NCI-H82 treated with DMSO at 0.1 percent for 48 hours (cell line): ENCODE measurements around the gene AGBL1.

ENCODE experiments used
- DNase-seq: peaks from one replicate; lab custom pipeline; 2025; ENCODE audit not compliant: unreplicated experiment; lab: John Stamatoyannopoulos, UW

The AGBL1 gene

DNA sequence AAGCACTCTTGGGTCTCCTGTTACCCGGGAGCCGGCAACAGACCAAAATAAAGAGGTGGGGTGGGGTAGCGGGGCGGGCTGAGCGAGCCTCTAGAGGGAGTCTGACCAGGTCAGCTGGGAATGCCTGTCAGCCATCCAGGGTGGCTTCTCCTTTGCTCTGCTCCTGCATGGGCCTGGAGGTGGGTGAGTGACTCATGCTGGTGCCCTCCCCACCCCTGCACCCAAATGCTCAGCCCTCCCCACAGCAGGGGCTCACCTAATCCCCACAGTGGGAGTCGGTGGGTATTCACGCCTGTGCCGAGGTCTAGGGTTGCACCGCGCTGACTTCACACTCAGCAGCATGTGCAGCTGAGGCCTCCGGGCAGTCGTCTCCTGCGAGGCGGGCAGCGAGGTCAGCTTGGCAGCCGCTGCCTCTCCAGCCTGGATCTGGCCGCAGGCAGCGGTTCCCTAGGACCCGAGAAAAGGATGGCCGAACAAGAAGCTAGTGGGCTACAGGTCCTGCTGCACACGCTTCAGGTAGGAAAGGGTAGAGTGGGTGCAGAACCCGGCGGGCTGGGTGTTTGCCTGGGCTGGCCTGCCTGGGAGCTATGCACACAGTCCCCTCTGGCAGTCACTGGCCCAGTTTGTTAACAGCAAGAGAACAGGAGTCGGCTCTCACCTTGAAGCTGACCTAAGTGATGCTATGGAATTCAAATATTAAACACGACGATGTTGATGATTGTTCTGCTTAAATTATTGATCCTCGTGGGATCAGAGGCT is at the start of gene AGBL1:
TSS of gene AGBL1 (plus strand) at position 364 of the 759 bp plus-strand sequence.
- DNase-seq = no peak

GRCh38 chr15:86034904-86035303 is 44.8 kb upstream of the AGBL1 start:
- DNase-seq = no peak

- no peak for DNase-seq
Observed at GRCh38 chr15:86036243-86036642, 43.4 kb upstream of the AGBL1 start.

GRCh38 chr15:86038491-86038890 is 41.2 kb upstream of the AGBL1 start:
- no peak for DNase-seq

GRCh38 chr15:86040356-86041033 is 39.2 kb upstream of the AGBL1 start:
- DNase-seq = no peak

DNA sequence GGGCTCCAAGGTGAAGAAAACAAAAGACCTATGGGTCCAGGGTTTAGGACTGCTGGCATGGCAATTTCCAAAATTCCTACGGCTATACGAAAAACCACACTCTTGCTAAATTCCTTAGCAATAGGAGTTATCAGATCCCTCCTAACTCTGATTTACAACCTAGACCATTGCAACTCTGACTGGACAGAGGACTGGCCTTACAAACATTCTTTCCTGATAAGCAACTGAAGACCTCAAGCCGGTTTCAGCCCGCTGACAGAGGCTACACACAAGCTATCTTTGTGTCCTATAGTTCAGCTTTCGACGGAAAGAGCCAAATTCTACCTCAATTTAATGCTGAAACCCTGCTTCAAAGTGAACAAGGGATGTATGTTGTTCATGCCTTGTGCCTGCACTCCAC is 38.3 kb upstream of the AGBL1 start:
- DNase-seq = no peak

DNA sequence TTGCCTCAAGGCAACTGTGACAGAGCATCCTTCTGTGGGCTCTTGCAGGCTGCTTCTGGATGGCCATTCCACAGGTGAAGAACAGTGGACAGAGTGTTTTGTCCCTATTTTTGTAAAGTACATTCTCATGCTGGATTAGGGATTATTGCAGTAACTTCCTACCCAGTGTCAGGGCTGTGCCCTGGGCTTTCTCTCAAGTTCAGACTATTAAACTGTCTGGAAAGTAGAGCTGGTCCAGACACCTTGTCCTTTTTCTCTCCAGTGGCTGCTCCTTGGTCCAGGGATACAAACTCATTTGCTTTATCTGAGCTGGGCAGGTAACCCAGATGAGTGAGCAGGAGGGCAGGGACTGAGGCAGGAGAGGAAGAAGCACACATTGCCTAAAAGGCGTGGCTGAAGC is 37.4 kb upstream of the AGBL1 start:
- DNase-seq = no peak

DNA sequence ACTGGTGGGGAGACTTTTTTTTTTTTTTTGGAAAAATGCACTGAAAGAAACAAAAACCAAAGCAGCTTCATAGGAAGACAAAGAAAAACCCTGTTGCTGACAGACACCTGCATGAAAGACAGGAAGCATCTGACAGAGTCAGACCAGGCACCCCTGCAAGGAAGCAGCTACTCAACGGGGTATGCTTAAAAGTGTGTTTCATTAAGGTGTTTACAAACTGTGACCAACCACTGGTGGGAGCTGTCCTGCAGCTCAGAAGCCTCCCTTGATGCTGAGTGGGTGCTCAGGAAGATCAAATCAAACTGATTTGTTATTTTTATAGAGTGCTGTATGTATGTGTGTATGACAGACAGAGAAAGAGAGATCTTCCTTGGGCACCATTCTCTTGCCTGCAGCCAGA is 34.7 kb upstream of the AGBL1 start:
- peak; percentile 29 for DNase-seq

DNA sequence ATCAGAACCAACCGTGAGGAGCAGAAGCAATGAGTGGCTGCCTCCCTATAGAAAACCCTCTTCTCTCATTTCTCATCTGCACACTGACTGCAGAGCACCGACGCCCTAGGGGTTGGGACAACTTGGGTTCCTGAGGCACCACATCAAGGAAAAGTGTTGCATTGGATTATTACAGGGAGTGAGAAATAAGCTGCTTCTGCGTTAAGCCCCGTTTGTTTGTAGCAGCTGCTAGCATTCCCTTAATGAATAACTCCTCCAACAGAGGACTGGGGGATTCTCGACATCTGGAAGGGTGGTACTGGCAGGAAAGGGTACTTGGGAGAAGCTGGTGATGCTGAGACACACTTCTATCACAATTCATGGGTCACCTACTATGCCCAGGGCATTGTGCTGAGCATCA is 25.3 kb upstream of the AGBL1 start:
- DNase-seq = peak; percentile 93

DNA sequence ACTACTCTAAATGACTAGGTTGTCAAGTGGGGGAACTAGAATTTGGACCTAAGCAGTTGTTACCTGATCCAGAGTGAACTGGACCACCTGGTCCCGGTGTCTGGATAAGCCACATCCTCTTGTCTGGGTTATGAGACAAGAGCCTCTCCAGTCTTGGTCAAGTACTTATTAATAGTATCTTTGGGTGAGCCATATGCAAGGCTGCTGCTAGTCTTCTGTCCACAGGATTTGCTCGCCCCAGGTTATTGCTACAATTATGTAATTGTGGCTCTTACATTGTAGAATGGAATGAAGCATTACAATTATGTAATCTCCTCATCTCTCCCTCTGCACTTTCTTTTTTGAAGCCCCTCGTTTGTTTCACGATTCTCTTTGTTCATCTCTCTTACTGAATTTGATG is 24.0 kb upstream of the AGBL1 start:
- DNase-seq = no peak

DNA sequence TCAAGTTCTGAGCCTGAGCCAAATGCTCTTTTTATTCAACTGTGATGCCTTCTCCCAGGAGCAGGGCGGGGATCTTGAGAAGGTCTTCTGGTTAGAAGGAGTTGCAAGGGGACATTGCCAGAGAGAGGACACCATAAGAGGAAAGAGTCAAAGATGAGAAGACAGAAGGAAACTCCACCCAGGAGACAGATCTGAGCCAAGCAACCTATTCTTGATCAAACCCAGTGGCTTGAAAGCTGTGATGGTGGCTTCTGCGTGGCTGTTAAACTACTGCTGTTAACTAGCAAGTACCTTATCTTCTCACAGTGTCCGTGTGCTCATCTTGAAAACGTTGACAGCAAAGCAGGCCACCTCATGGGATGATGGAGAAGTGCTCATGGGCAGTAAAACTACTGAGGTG is 19.8 kb upstream of the AGBL1 start:
- DNase-seq = no peak

- no peak for DNase-seq
Observed at GRCh38 chr15:86060674-86061073, 19.0 kb upstream of the AGBL1 start.

- peak; percentile 94 for DNase-seq
Observed at GRCh38 chr15:86061581-86061980, 18.1 kb upstream of the AGBL1 start.

DNA sequence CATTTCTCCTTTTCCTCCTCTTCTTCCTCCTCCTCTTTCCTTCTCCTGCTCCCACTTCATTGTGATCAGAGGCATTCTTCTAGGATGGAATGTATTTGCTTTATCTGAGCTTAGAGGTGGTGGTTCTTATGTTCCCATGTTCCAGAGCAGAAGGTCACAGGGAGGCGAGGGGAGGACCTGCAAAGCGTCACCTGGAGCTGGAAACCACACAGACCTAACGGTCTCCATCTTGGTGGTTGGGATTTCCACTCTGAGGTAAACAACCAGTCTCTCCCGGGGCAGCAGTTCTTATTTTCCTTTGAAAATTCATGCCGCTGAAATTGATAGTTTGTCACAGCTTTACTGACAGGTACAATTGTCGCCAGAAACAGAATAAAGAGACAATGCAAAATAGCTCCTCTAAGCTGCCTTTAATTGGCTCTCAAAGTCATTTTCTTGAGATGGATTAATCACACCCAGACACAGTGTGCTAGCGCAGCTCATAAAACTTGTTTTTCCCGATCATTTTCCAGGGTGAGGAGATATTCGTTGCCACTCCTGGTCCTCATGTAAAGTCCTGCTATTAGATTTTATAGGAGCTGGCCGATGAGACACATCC is 16.9 kb upstream of the AGBL1 start:
- peak; percentile 74 for DNase-seq

GRCh38 chr15:86063356-86064095 is 16.1 kb upstream of the AGBL1 start:
- peak; percentile 73 for DNase-seq

- no peak for DNase-seq
Observed at GRCh38 chr15:86064326-86064725, 15.3 kb upstream of the AGBL1 start.

- no peak for DNase-seq
Observed at GRCh38 chr15:86066174-86066834, 13.4 kb upstream of the AGBL1 start.

GRCh38 chr15:86073281-86073680 is 6.4 kb upstream of the AGBL1 start:
- DNase-seq = no peak

DNA sequence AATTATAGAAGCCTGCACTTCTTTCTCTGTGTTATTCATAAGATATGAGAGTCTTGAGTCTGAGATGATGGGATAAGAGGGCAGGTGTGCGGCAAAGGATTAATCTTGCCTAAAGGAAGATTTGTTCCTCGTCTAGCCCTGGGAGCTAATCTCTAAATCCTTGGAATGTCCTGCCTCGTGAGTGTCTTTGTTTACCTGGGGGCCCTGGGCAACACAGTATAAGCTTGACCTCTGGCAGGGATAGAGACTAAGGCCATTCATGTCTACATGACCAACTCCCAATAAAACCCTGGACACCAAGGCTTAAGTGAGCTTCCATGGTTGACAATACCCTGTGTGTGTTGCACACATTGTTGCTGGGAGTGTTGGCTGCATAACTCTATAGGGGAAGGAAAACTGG is 3.2 kb upstream of the AGBL1 start:
- DNase-seq = peak; percentile 92

- peak; percentile 37 for DNase-seq
Observed at GRCh38 chr15:86077070-86077469, 2.6 kb upstream of the AGBL1 start.

GRCh38 chr15:86080302-86080701 is 631 bp downstream of the AGBL1 start:
- no peak for DNase-seq
